Fibroblast of skin of scalp (primary cell): ENCODE results near the gene CSKMT. TPM values are rescaled to one million over a fixed set of nuclear protein-coding genes. Genes with fewer than 3 reads are reported as not detected.
"Not testable (repeated sequence)": the region's sequence is repeated elsewhere in the genome, so short reads cannot be mapped to it uniquely, and the experiment has no call there.

Experiments used
- DNase-seq: peaks from one replicate; pipeline ENCODE4 v3.0.0-alpha.2; 2013
- polyA plus RNA-seq, 2 experiments: library from polyadenylated mRNA; unstranded; fragments of 120-200 nt; gene quantifications; one replicate each; pipeline ENCODE4 v1.2.1, GENCODE V29; 2013; ENCODE audit not compliant: insufficient read length in 2 of 2

The CSKMT gene, protein sequence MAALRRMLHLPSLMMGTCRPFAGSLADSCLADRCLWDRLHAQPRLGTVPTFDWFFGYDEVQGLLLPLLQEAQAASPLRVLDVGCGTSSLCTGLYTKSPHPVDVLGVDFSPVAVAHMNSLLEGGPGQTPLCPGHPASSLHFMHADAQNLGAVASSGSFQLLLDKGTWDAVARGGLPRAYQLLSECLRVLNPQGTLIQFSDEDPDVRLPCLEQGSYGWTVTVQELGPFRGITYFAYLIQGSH
- 5.0 TPM for polyA plus RNA-seq (2013, experiment 1 of 2; ENCODE audit: insufficient read length)
- 4.8 TPM for polyA plus RNA-seq (2013, experiment 2 of 2; ENCODE audit: insufficient read length)

DNA sequence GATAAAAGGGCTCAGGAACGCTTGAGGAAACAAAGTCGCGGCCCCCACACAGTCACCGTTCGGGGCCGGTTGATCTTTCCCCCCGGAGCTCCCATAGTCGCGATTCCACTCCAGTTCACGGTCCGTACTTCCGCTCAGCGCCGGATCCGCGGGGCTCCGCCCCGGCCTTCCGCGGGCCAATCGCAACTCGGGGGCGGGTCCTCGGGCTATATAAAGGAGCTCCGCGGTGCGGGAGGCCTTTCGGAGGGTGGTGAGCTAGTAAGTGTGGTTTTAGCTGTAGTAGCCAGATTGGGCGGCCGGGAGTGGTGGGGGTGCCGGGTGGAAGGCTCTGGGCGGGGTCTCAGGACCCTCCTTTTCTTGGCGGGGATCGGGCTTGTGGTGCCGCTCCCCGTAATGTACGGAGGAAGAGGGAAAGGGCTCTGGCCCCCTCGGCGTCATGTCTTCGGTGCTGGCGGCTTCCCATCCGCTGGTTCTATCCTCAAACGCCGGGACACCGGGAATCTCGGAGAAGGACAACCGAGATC lies at the start of gene CSKMT, which contains the start of gene C11orf98:
TSS of gene CSKMT (plus strand) at position 238 of the 524 bp plus-strand sequence. CDS start 568 bp downstream, outside the sequence.
TSS of gene C11orf98 (minus strand) at position 136 of the 524 bp plus-strand sequence. CDS start at position 95, 41 bp downstream.
- peak; percentile 95 for DNase-seq

DNA sequence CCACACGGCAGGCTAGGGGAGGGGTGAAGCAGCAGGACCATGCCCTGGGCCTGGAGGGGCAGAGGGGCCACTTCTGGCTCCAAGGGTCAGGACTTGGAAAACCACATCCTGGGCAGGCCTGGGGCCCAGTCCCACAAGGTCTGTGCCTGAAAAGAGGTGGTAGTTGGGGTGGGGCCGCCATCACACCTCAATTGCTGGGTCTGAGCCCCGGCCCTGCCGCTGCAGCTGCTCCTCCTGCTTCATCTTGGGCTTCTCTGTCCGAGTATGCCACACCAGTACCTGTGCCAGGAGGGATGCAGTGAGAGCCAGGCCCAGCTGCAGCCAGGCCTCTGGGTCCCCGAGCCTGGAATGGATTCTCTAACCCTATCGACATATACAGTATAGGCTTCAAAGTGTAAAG lies 49.6 kb upstream of the CSKMT start:
- DNase-seq, result no peak

DNA sequence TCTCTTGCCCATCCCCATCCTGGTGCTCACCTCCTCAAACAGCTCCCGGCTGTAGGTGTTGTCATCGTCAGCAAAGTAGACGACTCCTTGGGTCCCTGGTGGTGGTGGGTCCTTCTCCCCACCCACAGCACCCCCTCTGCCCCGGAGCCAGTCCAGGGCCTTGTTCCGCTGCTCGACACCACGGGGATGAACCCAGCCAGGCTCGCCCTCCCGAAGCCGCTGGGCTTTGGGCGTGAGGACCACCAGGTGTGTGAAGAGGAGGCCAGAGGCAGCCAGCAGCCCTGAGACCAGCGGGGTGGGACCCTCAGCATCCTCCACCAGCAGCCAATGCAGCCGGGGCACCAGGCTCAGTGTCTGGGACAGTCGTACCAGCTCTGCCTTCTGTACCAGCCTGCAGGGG lies 48.2 kb upstream of the CSKMT start:
- not testable (repeated sequence) for DNase-seq

DNA sequence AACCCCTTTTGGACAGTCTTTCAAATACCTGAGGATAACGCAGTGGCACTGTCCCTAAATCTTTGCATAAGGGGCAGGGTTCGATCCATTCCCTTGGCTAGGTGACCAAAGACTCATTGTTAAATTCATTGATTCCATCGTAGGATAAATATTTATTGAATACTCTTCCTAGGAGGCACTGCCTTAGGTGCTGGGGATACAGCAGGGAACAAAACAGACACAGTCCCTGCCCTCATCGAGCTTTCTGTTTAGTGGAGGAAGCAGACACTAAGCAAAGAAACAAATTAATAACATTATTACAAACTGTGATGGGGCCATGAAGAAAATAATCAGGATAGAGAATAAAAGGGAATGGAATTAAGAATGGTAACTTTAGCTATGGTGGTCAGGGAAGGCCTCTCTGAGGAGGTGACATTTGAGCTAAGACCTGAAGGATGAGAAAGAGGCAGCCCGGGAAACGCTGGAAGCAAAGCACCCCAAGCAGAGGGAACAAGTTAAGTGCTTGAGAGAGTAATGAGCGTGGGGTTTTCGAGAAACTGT lies 44.0 kb upstream of the CSKMT start:
- no peak for DNase-seq

DNA sequence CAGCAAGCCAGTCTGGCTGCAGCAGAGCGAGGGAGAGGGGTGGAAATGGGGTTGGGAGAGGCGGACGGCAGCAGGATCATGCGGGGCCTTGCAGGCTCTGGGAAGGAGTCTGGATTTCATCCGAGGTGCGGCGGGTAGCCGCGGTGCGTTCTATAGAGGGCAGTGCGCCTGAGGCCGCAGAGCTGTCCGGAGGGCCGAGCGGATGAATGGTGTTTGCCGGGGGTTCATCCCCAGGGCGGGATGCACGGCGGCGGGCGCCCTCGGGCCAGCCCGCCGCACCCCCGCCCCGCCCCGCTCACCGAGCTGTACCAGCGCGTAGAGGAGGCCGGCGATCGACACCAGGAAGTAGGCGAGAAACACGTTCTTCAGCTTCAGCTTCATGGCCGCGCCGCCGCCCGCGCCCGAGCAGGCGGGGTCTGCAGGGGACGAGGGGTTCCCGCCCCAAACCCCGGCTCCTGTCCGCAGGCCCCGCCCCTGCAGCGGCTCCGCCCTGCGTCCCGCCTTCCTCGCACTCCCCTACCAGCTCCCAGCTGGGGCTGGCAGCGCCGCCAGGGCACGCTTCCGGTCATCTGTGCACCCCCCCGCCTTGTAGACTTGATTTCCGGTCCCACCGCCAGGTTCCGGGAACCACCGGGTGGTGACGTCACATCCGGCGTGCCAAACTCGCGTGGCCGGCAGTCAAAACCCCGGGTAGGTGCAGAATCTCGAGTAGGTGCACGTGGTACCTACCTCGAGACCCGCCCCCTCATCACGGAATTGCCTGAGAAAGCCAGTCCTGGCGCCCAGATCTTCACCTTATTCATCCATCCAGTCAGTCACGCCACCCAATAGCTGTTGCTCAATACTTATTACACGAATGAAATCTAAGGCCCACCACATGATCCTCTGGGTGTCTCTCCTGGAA lies 43.3 kb upstream of the CSKMT start, which contains the start of gene B3GAT3:
TSS of gene B3GAT3 (minus strand) at position 420 of the 904 bp plus-strand sequence. CDS start at position 381, 39 bp downstream.
- peak; percentile 98 for DNase-seq

DNA sequence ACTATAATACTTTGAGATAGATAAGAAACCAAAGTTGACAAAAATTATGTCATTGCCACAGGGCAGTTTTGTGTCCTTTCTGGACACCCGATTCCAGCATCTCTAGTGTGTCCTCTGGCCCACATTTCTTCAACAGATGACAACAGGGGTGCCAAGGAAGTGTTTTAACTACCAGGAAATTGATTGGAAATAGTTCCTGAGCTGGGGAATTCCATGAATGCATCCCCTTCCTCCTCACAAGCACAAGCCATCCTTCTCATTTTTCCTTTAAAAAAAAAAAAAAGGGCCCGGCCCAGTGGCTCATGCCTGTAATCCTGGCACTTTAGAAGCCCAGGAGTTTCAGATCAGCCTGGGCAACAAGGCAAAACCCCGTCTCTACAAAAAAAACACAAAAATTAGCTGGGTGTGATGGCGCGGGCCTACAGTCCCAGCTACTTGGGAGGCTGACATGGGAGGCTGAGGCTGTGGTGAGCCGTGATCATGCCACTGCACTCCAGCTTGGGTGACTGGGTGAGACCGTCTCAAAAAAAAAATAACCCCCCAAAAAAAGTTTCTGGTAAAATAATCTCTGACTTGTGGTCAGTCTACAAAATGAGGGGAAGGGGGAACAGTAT lies 42.5 kb upstream of the CSKMT start:
- no peak for DNase-seq

DNA sequence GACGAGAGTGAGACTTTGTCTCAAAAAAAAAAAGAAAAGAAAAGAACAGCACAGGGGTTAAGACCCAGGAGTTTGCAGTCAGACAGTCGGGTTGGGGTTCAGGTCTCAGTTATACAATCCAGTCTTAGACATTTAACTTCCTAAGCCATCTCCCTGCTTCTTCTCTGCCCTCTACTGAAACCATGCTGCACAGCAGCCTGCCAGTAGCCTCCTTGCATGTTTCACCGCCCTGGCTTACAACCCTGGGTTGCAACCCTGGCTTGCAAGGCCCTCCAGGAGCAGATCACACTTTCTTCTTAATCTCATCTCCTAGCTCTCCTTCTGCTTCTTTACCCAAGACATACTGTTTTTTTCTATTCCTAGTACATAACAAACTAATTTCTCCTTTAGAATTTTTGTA lies 37.4 kb upstream of the CSKMT start:
- DNase-seq, result no peak

DNA sequence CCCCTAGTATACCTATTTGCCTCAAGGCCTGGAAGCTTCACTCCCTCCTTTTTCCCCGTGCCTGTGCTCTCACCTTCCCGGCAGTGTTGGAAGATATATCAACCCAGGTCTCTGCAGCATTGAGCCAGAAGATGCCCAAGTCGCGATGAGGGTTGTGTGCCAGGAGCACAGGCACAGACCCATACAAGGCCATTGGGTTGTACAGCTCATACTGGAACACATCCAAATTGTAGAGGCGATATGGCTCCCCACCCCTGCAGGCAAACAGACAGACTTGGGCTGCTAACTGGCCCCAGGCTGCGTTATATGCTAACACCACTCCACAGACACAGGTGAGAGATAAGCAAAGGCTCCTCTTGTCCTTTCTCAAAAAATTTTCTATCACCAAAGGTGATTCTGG lies 32.6 kb upstream of the CSKMT start:
- DNase-seq, result no peak

DNA sequence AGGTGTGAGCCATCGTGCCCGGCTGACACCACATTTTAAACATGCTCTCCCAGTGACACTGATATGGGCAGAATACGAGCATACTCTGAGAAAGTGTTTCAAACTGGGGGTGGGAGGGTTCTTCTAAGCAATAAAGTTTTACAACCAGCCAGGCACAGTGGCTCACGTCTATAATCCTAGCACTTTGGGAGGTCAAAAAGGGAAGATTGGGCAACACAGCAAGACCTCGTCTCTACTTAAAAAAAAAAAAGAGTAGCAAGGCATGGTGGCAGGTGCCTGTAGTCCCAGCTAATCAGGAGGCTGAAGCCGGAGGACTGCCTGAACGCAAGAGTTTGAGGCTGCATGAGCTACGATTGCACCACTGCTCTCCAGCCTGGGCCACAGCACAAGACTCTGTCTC lies 20.9 kb upstream of the CSKMT start:
- DNase-seq, result no peak

DNA sequence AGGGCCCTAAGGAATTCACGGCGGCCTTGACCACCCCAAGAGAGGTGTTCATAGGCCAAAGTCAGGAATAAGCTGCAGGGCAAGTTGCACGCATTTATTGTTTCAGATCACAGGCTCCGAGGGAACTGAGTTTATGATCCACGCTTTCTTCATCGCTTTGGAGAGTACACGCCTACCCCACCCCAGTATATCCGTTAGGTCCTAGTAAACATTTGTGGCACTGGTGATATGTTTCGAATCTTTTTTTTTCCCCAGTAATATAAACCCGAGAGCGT lies 19.5 kb upstream of the CSKMT start:
- DNase-seq, result no peak

DNA sequence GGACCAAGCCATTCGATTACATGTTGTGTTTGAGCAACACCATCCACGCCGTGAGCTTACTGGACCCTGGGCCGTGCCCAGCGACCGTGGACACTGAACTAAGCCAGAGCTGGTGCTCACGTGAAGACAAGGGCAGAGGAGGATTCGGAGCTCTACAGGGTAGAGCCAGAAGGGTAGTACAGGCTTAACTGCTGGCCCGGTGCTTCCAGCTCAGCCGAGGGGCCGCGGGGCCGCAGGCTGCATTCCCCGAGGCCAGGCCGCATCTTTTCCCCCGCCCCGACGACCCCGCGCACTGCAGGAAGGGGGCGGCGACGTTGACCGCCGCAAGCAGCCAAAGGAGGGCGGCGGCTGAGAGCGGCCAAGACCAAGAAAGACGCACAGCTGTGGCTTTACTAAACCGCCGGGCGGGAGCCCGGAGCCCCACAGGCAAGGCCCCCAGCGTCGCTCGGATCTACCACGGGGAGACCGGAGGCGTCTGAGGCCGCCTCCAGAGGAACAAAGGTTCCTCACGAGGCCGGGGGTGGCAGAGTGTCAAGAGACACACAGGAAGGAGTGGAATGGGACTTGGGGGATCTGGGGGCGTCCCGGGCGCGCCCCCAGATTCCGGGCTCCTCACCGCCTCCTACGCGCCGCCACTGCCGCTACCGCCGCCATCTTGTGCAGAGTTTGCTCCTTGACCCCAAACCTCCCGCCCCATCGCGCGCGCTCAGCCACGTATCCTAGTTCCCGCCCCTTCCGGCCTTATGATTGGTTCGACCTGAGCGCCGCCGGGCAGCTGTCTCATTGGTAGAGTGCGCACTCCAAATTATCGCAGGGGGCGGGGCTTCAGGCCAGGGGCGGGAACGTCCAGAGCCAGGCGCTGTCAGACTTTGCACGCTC lies 18.9 kb upstream of the CSKMT start, which contains the start of gene GANAB:
TSS of gene GANAB (minus strand) at position 668 of the 879 bp plus-strand sequence. CDS start at position 654, 14 bp downstream.
- DNase-seq, result peak; percentile 98

DNA sequence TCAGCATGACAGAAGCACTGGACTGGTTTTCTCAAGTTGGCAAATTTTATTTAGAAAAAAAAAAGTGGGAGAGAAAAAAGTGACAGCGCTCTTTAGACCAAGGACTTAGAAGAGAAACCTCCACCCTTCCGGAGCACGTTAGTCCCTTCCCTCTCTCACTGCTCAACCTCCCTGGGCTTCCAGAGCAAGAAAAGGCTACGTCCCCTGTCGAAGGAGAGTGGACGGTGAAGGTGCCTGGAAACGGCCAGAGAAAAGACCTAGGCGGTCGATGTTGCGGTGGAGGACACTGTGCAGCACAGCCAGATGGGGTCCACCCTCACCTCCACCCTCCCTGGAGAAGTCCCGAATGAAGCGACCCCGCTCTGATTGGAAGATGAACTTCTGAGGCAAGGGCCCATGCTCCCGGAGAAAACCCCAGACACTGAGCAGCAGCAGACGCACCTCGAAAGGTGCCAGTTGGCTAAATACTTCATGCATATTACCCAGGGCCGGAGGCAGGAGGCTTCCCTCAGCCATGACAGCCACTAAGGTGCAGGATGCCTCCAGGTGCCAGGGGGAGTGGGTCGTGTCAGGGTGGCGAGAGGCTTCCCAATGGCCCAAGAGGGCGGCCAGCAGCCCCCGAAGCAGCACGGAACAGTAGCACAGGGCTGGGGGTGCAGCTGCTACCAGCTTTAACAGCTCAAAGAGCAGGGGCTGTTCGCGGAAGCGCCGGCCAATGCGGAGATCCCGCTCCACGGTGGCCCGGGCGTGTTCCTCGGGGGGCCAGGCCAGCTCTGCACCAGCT lies 18.1 kb upstream of the CSKMT start:
- DNase-seq, result no peak

DNA sequence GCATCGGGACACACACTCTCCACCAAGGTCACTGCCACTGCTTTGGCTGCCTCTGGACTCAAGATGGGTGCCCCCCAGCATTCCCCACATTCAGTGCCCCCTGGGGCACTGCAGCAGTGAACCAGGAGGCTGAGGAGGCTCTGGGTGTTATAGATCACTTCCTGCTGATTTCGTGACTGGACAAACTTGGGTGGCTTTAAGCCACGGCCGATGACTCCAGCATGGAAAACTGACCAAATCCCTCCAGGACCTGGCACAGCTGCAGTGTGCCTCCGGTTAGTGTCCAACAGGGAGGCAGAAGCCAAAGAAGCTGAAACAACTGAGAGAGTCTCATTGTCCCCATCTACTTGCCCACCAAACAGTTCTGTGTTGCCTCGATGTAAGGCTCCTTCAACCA lies 17.5 kb upstream of the CSKMT start:
- DNase-seq, result no peak

DNA sequence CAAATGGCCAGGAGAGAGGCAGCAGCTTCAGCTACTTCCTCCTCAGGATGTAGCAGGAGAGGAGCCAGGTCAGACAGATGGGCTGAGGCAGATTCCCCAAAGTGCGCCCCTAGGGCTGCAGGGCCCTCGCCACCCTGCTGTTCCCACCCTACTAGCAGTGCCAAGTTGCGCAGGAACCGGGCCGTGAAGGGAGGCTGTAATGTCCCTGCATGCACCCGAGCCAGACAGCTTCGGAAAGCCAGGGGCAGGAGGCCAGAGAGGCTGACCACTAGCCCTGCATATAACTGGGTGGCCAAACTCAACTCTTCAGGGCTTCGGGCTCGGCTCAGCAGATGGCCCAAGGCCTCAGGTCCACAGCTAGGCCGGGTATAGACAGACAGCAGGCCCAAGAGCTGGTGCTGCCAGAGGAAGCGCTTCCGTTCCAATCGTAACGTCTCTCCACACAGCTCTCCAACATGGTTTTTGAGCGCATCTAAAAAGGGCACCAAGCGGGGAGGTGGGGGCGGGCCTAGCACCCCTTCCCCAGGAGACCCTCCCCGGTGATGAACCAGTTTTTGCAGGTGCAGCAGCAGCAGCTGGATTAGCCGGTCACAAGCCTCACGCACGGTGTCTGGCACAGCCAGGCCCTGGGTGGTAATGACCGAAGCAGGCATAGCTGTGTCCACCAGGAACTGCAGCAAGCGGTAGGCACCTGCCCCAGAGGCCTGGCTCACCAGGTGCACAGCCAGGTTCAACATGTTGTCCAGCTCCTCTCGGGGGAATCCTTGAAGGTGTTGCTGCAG lies 16.7 kb upstream of the CSKMT start:
- no peak for DNase-seq

DNA sequence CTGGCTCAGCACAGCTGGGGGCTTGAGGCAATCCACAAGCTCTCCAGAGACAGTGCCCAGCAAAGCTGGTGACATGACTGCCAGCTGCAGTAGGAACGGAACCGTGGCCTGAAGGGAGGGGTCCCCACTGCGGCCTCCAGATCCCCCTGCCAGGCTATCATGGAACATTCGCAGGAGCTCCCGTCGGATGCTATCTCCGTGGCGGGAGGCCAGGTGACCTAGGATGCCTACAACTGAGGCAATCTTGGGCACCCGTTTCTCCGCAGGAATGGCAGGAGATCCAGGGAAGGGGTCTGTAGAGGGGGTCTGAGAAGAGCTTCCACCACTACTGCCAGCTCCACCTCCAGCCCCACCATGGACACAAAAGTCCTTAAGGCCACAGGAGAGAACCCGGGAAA lies 16.1 kb upstream of the CSKMT start:
- no peak for DNase-seq

DNA sequence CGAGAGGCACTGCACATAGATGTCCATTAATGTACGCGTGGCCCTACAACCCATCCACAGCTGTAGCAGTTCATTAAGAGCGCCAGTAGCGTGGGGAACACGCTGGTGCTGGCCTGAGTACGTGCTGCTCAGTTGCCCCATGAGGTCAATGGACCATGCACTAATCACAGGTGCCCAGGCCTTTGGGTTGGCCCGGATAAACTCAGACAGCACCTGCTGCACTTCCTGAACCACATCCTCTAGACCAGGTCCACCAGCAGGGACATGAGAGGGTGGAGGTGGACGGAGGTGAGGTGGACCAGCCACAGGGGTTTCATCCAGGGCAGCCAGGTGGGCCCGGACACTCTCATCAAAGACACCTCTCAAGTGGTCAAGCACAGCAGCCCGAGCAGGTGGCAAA lies 15.6 kb upstream of the CSKMT start:
- DNase-seq, result no peak

DNA sequence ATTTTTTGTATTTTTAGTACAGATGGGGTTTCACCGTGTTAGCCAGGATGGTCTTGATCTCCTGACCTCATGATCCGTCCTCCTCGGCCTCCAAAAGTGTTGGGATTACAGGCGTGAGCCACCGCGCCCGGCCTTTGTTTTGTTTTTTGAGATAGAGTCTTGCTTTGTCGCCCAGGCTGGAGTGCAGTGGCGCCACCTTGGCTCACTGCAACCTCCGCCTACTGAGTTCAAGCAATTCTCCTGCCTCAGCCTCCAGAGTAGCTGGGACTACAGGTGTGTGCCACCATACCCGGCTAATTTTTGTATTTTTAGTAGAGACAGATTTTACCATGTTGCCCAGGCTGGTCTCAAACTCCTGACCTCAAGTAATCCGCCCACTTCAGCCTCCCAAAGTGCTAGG lies 14.8 kb upstream of the CSKMT start:
- DNase-seq, result not testable (repeated sequence)

DNA sequence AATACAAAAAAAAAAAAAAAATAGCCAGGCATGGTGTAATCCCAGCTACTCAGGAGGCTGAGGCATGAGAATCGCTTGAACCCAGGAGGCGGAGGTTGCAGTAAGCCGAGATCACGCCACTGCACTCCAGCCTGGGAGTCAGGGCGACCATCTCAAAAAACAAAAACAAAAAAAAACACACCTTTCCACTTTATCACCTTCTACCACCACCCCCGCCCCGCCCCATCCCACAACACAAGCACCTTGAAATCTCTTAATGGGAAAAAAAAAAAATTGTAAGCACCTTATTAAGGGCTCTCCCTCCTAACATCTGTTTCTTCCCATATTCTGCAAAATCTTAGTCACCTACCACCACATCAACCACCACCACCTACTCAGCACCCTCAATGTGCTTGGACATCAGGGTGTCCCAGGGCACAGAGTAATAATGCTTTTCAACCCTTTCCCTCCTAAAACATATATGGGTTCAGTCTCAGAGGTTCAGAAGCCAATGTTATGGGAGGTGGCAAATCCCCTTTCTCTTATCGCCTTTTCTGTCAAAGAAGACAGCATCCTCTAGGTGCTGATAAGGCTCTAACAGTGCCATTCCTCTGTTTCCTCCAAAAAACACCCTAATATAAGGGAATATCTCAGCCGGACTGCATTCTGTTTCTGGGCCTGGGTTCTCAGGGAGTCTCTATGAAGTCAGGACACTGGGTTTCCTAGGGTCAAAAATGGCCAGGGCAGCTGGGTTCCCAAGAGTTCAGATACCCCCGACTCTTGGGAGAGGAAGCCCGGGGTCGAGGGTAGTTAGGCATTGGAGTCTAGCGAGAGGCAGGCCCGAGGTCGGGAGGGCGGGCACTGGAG lies 12.7 kb upstream of the CSKMT start:
- DNase-seq, result no peak

DNA sequence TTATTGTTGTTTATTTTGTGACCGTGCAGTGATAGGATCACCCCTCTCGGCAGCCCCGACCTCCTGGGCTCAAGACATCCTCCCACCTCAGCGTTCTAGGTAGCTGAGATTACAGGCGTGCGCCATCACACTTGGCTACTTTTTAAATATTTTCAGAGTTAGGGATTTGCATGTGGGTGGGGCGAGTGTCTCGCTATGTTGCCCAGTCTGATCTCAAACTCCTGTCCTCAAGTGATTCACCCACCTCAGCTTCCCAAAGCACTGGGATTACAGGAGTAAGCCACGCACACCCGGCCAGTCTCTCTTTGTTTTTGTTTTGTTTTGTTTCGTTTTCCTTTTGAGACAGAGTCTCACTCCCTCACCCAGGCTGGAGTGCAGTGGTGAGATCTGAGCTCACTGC lies 10.8 kb upstream of the CSKMT start:
- DNase-seq, result no peak
